Measurements from ENCODE around the gene VPS37B.

DNA sequence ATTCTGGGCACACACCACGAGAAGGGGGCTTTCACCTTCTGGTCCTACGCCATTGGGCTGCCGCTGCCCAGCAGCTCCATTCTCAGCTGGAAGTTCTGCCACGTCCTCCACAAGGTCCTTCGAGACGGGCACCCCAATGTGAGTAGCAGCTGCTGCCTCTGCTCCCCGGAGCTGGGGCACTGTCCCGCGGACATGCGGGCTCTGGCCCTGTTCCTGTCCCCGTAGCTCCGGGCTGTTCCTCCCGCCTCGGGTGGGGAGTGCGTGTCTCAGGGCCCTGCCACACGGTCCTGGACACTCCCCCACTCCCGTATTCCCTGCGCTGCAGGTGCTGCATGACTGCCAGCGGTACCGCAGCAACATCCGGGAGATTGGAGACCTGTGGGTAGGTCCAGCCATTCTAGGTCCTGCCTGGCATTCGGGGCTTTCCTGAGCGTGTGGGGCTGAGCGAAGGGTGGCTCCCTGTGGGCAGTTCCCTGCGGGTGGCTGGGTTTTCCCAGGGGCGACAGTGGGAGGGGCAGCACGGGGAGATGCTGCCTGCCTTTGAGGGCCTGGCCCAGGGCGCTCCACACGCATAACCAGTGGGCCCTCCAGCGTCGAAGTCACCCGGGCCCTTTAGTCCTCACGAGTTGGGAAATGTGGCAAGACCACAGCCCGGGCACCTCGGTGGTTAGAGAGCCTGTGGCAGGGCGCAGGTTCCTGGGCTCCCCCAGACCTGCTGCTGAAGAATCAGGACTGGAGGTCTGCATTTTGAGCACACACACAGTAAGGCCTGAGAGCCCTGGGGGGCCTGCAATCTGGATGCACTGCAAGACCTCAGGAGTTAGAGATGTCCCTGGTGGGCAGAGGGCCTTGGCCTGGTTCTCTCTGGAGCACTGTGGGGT lies 47.2 kb downstream of the VPS37B start:
- TF ChIP-seq, protein P1, sequence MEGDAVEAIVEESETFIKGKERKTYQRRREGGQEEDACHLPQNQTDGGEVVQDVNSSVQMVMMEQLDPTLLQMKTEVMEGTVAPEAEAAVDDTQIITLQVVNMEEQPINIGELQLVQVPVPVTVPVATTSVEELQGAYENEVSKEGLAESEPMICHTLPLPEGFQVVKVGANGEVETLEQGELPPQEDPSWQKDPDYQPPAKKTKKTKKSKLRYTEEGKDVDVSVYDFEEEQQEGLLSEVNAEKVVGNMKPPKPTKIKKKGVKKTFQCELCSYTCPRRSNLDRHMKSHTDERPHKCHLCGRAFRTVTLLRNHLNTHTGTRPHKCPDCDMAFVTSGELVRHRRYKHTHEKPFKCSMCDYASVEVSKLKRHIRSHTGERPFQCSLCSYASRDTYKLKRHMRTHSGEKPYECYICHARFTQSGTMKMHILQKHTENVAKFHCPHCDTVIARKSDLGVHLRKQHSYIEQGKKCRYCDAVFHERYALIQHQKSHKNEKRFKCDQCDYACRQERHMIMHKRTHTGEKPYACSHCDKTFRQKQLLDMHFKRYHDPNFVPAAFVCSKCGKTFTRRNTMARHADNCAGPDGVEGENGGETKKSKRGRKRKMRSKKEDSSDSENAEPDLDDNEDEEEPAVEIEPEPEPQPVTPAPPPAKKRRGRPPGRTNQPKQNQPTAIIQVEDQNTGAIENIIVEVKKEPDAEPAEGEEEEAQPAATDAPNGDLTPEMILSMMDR (IDR thresholded peaks at IDR 0.05), result no peak
- TF ChIP-seq POLR2A (IDR thresholded peaks at IDR 0.05) (no peak), EP300 (IDR thresholded peaks at IDR 0.05) (no peak)
